ENCODE data around the gene KRT27.

Gene KRT27, protein sequence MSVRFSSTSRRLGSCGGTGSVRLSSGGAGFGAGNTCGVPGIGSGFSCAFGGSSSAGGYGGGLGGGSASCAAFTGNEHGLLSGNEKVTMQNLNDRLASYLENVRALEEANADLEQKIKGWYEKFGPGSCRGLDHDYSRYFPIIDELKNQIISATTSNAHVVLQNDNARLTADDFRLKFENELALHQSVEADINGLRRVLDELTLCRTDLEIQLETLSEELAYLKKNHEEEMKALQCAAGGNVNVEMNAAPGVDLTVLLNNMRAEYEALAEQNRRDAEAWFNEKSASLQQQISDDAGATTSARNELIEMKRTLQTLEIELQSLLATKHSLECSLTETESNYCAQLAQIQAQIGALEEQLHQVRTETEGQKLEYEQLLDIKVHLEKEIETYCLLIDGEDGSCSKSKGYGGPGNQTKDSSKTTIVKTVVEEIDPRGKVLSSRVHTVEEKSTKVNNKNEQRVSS

GRCh38 chr17:40782450-40782849 is at the start of gene KRT27:
TSS of gene KRT27 (minus strand) at chr17:40782550. CDS start at chr17:40782493, 57 bp downstream.
- no peak within 1 kb of the TSS for H3K27ac Mint-ChIP-seq
- intact Hi-C loops (cut with micrococcal nuclease): no loop called here

GRCh38 chr17:40830085-40830776 is 47.9 kb upstream of the KRT27 start:
- no peak overlapping the region for H3K27ac Mint-ChIP-seq
- no peak overlapping the region for H3K4me3 Mint-ChIP-seq
- intact Hi-C loops (cut with micrococcal nuclease): no loop called here
- H3K27me3 Mint-ChIP-seq: peaks cover 22% of the 10 kb centered on the region
- no peaks in the 10 kb centered on the region for H3K4me1 Mint-ChIP-seq (ENCODE audit: low read depth)
- no peaks in the 10 kb centered on the region for H3K9me3 Mint-ChIP-seq
- no peaks in the 10 kb centered on the region for H3K36me3 Mint-ChIP-seq (ENCODE audit: low read depth)

More at GRCh38 chr17:40782450-40782849, at the start of gene KRT27:
- Mint-ChIP-seq H3K4me3 (no peak within 1 kb of the TSS), H3K27me3 (peaks cover 52% of the 10 kb centered on the region), H3K36me3 (ENCODE audit: low read depth) (no peaks in the 10 kb centered on the region), H3K9me3 (no peaks in the 10 kb centered on the region), H3K4me1 (ENCODE audit: low read depth) (no peaks in the 10 kb centered on the region)

DNA sequence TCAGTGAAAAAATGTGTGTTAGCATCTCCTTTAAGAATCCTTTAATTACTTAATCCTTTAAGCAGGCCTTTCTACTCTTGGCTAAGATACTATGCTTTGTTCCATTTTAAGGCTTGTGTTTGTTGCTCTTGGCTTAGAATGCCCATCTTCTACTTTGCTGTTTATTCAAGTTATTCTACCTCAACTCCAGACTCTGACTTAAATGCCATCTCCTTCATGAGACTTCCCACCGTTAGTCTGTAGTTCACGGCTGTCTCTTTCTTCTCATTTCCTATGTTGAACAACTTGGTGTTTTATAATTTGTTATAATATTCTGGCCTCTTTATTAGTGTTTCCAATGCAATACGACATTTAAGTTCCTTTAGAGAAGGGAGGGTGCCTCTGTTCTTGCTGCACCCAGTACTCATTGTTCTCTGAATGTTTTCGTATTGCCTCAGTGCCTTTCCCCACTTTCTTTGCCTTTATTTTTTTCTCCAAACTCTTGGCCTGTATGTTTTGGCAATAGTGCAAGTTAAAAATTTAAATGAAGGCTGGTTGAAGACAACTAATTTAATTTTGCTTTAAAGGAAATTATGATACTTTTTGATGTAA is 46.2 kb upstream of the KRT27 start:
- Mint-ChIP-seq H3K36me3 (ENCODE audit: low read depth) (no peaks in the 10 kb centered on the region), H3K27ac (no peak overlapping the region), H3K4me3 (no peak overlapping the region), H3K9me3 (no peaks in the 10 kb centered on the region), H3K4me1 (ENCODE audit: low read depth) (no peaks in the 10 kb centered on the region), H3K27me3 (peaks cover 31% of the 10 kb centered on the region)
- intact Hi-C loops (cut with micrococcal nuclease): no loop called here

DNA sequence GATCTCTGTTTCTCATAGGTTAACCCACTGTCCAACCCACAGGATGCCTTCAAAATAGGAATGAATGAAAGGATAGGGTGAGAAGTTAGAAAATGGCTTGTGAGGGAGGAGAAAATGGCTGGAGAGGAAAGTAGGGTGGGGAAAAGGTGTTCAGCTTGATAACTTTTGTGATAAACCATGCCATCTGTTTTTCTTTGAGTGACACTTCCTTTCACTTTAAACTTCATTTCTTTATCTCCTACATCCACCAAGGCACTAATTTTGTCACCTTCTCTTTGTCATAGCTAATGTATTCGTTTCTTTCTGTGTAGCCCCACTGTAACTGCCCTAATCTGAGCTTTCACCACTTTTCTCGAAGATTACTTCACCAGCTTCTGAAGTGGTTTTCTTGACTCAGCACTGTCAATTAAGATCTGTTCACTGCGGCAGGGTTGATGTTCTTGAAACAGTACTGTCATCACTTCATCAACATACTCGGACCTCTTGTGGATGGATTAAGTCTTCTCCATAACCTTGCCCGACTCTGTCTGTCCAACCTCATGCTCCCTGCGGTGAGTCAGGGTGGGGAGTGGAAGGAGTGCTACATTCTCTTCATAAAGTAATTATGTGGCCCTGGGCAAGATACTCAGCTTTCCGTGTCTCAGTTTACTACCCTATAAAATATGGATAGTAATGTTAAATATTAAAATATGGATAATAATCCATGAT is 45.5 kb upstream of the KRT27 start:
- no peaks in the 10 kb centered on the region for H3K36me3 Mint-ChIP-seq (ENCODE audit: low read depth)
- no peaks in the 10 kb centered on the region for H3K4me1 Mint-ChIP-seq (ENCODE audit: low read depth)
- intact Hi-C loops (cut with micrococcal nuclease): no loop called here
- no peak overlapping the region for H3K27ac Mint-ChIP-seq
- peaks cover 31% of the 10 kb centered on the region for H3K27me3 Mint-ChIP-seq
- H3K4me3 Mint-ChIP-seq: no peak overlapping the region
- H3K9me3 Mint-ChIP-seq: no peaks in the 10 kb centered on the region

DNA sequence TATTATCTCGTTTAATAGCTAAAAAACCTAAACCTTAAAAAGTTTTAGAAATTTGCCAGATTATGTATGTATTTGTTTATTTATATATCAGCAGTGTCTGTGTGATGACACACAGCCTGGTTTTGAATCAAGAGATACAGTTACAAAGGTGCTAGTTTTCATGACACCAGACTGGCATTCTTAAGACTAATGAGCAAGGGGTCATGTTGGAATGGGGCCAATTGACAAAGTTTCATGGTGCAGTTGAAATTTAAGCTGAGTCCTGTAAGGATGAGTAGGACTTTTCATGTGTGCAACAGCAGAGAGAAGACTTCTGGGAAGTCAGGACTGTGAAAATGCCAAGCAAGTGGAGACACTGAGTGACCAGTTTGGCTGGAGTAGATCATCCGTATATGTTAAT is 43.2 kb upstream of the KRT27 start:
- no peaks in the 10 kb centered on the region for H3K9me3 Mint-ChIP-seq
- no peak overlapping the region for H3K4me3 Mint-ChIP-seq
- no peaks in the 10 kb centered on the region for H3K36me3 Mint-ChIP-seq (ENCODE audit: low read depth)
- peaks cover 45% of the 10 kb centered on the region for H3K27me3 Mint-ChIP-seq
- H3K4me1 Mint-ChIP-seq (ENCODE audit: low read depth): no peaks in the 10 kb centered on the region
- no peak overlapping the region for H3K27ac Mint-ChIP-seq
- intact Hi-C loops (cut with micrococcal nuclease): no loop called here

DNA sequence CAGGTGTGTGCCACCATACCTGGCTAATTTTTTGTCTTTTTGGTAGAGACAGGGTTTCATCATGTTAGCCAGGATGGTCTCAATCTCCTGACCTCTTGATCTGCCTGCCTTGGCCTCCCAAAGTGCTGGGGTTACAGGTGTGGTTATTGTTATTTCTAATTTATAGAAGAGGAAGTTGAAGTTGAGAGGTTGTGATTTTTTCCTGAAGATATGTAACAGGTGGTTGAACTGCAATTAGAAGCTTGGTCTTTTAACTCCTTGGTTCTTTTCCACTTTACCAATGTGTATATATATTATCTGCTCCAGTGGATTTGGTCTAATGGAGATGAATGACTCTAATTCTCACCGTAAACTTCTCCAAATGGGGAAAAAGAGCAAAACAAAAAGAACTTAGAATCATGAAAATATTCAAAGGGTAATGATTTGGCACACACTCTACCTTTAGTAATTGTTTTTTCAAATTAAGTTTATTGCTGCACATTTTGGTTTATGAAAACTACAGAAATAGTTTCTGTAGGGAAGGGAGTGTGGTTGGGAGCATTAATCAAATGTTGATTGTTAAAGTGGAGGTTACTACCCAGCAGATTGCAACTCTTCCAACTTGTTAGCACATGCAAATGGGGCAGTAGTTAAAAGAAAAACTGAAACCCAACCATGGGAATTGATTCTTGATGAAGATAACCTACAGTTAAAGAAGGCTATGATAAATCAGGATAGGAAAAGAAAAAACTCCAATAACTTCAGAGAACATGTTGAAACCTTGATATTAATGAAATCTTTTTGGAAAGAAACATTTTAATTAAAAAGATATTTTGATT is 41.9 kb upstream of the KRT27 start:
- Mint-ChIP-seq H3K9me3 (no peaks in the 10 kb centered on the region), H3K36me3 (ENCODE audit: low read depth) (no peaks in the 10 kb centered on the region), H3K4me1 (ENCODE audit: low read depth) (no peaks in the 10 kb centered on the region), H3K4me3 (no peak overlapping the region), H3K27me3 (peaks cover 49% of the 10 kb centered on the region), H3K27ac (no peak overlapping the region)
- intact Hi-C loops (cut with micrococcal nuclease): no loop called here

- no peak within 1 kb of the TSS for H3K27ac Mint-ChIP-seq
- peaks cover 6% of the 10 kb centered on the region for H3K9me3 Mint-ChIP-seq
Observed at GRCh38 chr17:40822132-40822812, 39.9 kb upstream of the KRT27 start, which contains the start of gene KRT10. TSS of gene KRT10 (minus strand) at chr17:40822614. CDS start at chr17:40822585, 29 bp downstream.

DNA sequence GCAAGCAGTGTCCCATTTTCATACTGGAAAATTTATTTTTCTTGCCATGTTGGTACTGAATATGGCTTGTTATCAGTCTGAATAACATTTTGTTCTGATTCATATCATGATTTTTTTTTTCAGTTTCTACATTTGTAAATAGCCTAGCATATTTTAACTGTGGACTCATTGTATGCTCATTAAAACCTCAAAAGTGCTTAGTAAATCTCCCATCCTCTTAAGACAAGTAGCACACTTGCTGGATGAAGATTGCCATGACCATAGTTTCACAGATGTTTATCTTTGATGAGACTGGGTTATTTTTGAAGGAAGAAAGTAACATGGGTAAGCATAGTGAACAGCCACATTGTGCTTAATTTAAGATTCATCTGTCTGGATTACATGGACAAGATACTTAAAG is 39.2 kb upstream of the KRT27 start:
- peaks cover 43% of the 10 kb centered on the region for H3K27me3 Mint-ChIP-seq
- no peak overlapping the region for H3K4me3 Mint-ChIP-seq
- H3K9me3 Mint-ChIP-seq: peaks cover 14% of the 10 kb centered on the region
- H3K36me3 Mint-ChIP-seq (ENCODE audit: low read depth): peaks cover 15% of the 10 kb centered on the region
- intact Hi-C loops (cut with micrococcal nuclease): no loop called here
- no peak overlapping the region for H3K27ac Mint-ChIP-seq
- H3K4me1 Mint-ChIP-seq (ENCODE audit: low read depth): no peaks in the 10 kb centered on the region

More at GRCh38 chr17:40822132-40822812, 39.9 kb upstream of the KRT27 start, which contains the start of gene KRT10:
- Mint-ChIP-seq H3K4me3 (no peak within 1 kb of the TSS), H3K4me1 (ENCODE audit: low read depth) (no peaks in the 10 kb centered on the region), H3K27me3 (peaks cover 43% of the 10 kb centered on the region), H3K36me3 (ENCODE audit: low read depth) (peaks cover 10% of the 10 kb centered on the region)
- intact Hi-C loops (cut with micrococcal nuclease): no loop called here

GRCh38 chr17:40820228-40820838 is 38.0 kb upstream of the KRT27 start:
- Mint-ChIP-seq H3K4me1 (ENCODE audit: low read depth) (no peaks in the 10 kb centered on the region), H3K36me3 (ENCODE audit: low read depth) (peaks cover 15% of the 10 kb centered on the region), H3K4me3 (no peak overlapping the region), H3K27me3 (peaks cover 40% of the 10 kb centered on the region), H3K9me3 (peaks cover 15% of the 10 kb centered on the region), H3K27ac (no peak overlapping the region)
- intact Hi-C loops (cut with micrococcal nuclease): no loop called here

DNA sequence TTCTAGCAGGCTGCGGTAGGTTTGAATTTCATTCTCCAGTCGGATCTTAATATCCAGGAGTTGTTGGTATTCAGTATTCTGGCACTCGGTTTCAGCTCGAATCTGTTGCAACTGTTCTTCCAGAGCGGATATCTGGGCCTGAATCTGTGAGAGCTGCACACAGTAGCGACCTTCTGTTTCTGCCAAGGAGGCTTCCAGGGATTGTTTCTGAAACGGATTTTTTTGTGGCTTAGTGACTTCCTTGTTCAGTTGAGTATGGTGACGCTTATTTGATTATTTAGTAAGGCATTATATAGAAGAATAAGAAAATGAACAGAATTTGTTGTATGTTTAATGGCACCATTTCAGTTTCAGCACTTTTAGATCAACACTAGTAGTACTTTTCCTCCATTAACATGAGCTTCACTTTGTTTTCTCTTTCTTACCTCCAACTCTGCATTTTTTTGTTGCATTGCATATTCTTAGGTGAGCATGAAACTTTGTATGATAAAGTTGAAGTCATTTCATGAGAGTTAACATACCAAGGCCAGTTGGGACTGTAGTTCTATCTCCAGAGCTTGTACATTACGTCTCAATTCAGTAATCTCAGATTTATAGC is 37.3 kb upstream of the KRT27 start:
- peaks cover 15% of the 10 kb centered on the region for H3K36me3 Mint-ChIP-seq (ENCODE audit: low read depth)
- no peaks in the 10 kb centered on the region for H3K4me1 Mint-ChIP-seq (ENCODE audit: low read depth)
- H3K9me3 Mint-ChIP-seq: peaks cover 20% of the 10 kb centered on the region
- intact Hi-C loops (cut with micrococcal nuclease): no loop called here
- no peak overlapping the region for H3K27ac Mint-ChIP-seq
- H3K27me3 Mint-ChIP-seq: peaks cover 44% of the 10 kb centered on the region
- H3K4me3 Mint-ChIP-seq: peak overlapping the region; percentile 72

GRCh38 chr17:40818733-40819527 is 36.6 kb upstream of the KRT27 start:
- Mint-ChIP-seq H3K27me3 (peaks cover 44% of the 10 kb centered on the region), H3K9me3 (peaks cover 23% of the 10 kb centered on the region), H3K36me3 (ENCODE audit: low read depth) (peaks cover 15% of the 10 kb centered on the region), H3K27ac (peak overlapping the region; percentile 65), H3K4me1 (ENCODE audit: low read depth) (no peaks in the 10 kb centered on the region), H3K4me3 (peak overlapping the region; percentile 72)
- intact Hi-C loops (cut with micrococcal nuclease): no loop called here

Data from dendritic cell treated with granulocyte-macrophage colony-stimulating factor and Interleukin-4, amounts not matched to agents 40 ng/mL and 50 ng/mL, for 4 days (primary cell).